HepG2 (cell line): ENCODE data around the gene FGFR4. TPM values are rescaled to one million over a fixed set of nuclear protein-coding genes. Genes with fewer than 3 reads are reported as not detected.

Experiments
- ATAC-seq: fragments of 200-7000 bp; cut with Tn5 transposase; 3 replicates; pipeline ENCODE4 v1.9.1; 2020; ENCODE audit warnings: mild to moderate bottlenecking, moderate library complexity
- BruUV-seq: library from RNA; stranded (reverse); fragments of 400-500 nt; replicated peaks from 2 replicates; lab custom pipeline; 2021; lab: Mats Ljungman, UMichigan
- CTCF ChIA-PET: fragments of 300-600 bp; formaldehyde crosslinking; extraction: SDS; loops from one replicate; lab custom pipeline; 2021; ENCODE audit warnings: low total read pairs, inconsistent platforms, low intra/inter-chr PET ratio; lab: Yijun Ruan, JAX
- POLR2A ChIA-PET: fragments of 350-600 bp; sonication (Branson Sonifier 250); formaldehyde crosslinking; loops from one replicate; lab custom pipeline; 2020; ENCODE audit warnings: antibody characterized with exemption, inconsistent platforms; lab: Yijun Ruan, JAX
- DNase-seq: peaks from one replicate; pipeline ENCODE4 v3.0.0-alpha.2; 2015; ENCODE audit warnings: low spot score
- FAIRE-seq: peaks from 3 replicates; lab custom pipeline; 2011; peaks lifted over from hg19 to GRCh38; lab: Jason Lieb, UNC
- H2AFZ ChIP-seq: one replicate; pipeline ENCODE4 v1.6.1; 2011; ENCODE audit warnings: low read length, inconsistent platforms
- H3K27ac ChIP-seq: fragments of 300-600 bp; 3 replicates; pipeline ENCODE4 v1.8.0; 2011; ENCODE audit warnings: mixed run types, mild to moderate bottlenecking, mixed read lengths, low read length, inconsistent platforms; ENCODE audit not compliant: insufficient read depth; ENCODE audit errors: extremely low read length
- H3K27me3 ChIP-seq, 2 experiments: fragments of 200-600 bp in 1 of 2; 2 replicates in 1 of 2; 3 replicates in 1 of 2; pipeline versions ENCODE4 v1.6.0 to v1.8.0; 2011; ENCODE audit warnings: low read length in 2 of 2, mild to moderate bottlenecking in 2 of 2, moderate library complexity in 2 of 2, inconsistent platforms in 1 of 2; ENCODE audit not compliant: insufficient read depth in 2 of 2, control insufficient read depth in 1 of 2
- H3K36me3 ChIP-seq, 2 experiments: fragments of 200-600 bp in 1 of 2; replicated peaks in 1 of 2; 2 replicates in 1 of 2; 3 replicates in 1 of 2; pipeline versions ENCODE4 v1.5.1 to v1.8.0; 2011; ENCODE audit warnings: low read length in 2 of 2, inconsistent platforms in 1 of 2; ENCODE audit not compliant: insufficient read depth in 2 of 2, control insufficient read depth in 1 of 2
- H3K4me1 ChIP-seq: 2 replicates; pipeline ENCODE4 v1.5.1; 2012; ENCODE audit warnings: low read length, inconsistent platforms; ENCODE audit not compliant: insufficient read depth
- H3K4me2 ChIP-seq: 2 replicates; pipeline ENCODE4 v1.6.0; 2011; ENCODE audit warnings: low read depth, low read length, inconsistent platforms
- H3K4me3 ChIP-seq, 3 experiments: fragments of 200-600 bp in 1 of 3; sonication (generic), shearing (Covaris generic) in 1 of 3; replicated peaks in 1 of 3; 2 replicates each; pipeline ENCODE4 v1.5.1; 2011 to 2016; ENCODE audit warnings: low read length in 3 of 3, inconsistent platforms in 2 of 3, low read depth in 2 of 3, mild to moderate bottlenecking in 2 of 3, control low read depth in 1 of 3, mixed read lengths in 1 of 3; ENCODE audit not compliant: insufficient read depth in 1 of 3
- H3K79me2 ChIP-seq: one replicate; pipeline ENCODE4 v1.6.1; 2011; ENCODE audit warnings: low read length, inconsistent platforms; ENCODE audit not compliant: insufficient read depth
- H3K9ac ChIP-seq: 2 replicates; pipeline ENCODE4 v1.6.0; 2011; ENCODE audit warnings: mild to moderate bottlenecking, low read depth, low read length, inconsistent platforms; ENCODE audit not compliant: insufficient read depth
- H3K9me3 ChIP-seq: 2 replicates; pipeline ENCODE4 v1.5.1; 2012; ENCODE audit warnings: mild to moderate bottlenecking, low read length
- H4K20me1 ChIP-seq: 2 replicates; pipeline ENCODE4 v1.6.0; 2011; ENCODE audit warnings: inconsistent platforms, mild to moderate bottlenecking, low read length, moderate library complexity; ENCODE audit not compliant: insufficient read depth
- ARHGAP35 ChIP-seq: sonication (generic); formaldehyde crosslinking; IDR thresholded peaks from 2 replicates; pipeline ENCODE4 v1.9.0; 2022; ENCODE audit warnings: mild to moderate bottlenecking, inconsistent platforms, moderate library complexity, missing genetic modification reagents, borderline replicate concordance
- MED1 ChIP-seq: sonication (generic); formaldehyde crosslinking; IDR thresholded peaks from 2 replicates; pipeline ENCODE4 v1.4.0; 2020; ENCODE audit warnings: missing genetic modification reagents
- MYC ChIP-seq: sonication (generic); formaldehyde crosslinking; IDR thresholded peaks from 2 replicates; pipeline ENCODE4 v1.9.0; 2021; ENCODE audit warnings: missing genetic modification reagents, borderline replicate concordance
- RBFOX2 ChIP-seq: fragments of 200-400 bp; formaldehyde crosslinking; IDR thresholded peaks from 2 replicates; pipeline ENCODE4 v1.6.1; 2017; ENCODE audit warnings: low read depth, mild to moderate bottlenecking, low read length
- ZBTB38 ChIP-seq: sonication (generic); formaldehyde crosslinking; IDR thresholded peaks from 2 replicates; pipeline ENCODE4 v1.5.1; 2020; ENCODE audit warnings: mild to moderate bottlenecking, missing genetic modification reagents
- ZFP82 ChIP-seq: sonication (generic); formaldehyde crosslinking; IDR thresholded peaks from 2 replicates; pipeline ENCODE4 v1.5.1; 2020; ENCODE audit warnings: mild to moderate bottlenecking, missing genetic modification reagents, borderline replicate concordance
- ZFX ChIP-seq: sonication (generic); formaldehyde crosslinking; IDR thresholded peaks from 2 replicates; pipeline ENCODE4 v1.4.0; 2020; ENCODE audit warnings: mild to moderate bottlenecking, low read depth, missing genetic modification reagents, moderate library complexity
- ZNF263 ChIP-seq: sonication (generic); formaldehyde crosslinking; IDR thresholded peaks from 2 replicates; pipeline ENCODE4 v1.4.0; 2020; ENCODE audit warnings: missing genetic modification reagents
- ZNF430 ChIP-seq: sonication (generic); formaldehyde crosslinking; IDR thresholded peaks from 2 replicates; pipeline ENCODE4 v1.9.0; 2021; ENCODE audit warnings: mild to moderate bottlenecking, missing genetic modification reagents
- ZNF83 ChIP-seq: sonication (generic); formaldehyde crosslinking; IDR thresholded peaks from 2 replicates; pipeline ENCODE4 v1.4.0; 2020; ENCODE audit warnings: missing genetic modification reagents, mild to moderate bottlenecking, borderline replicate concordance
- WGBS: methylation state at CpG from one replicate; pipeline ENCODE4 v1.1.6; 2017; ENCODE audit warnings: low lambda C conversion rate; 5-methylcytosine and 5-hydroxymethylcytosine counted together
- in situ Hi-C: cut with HindIII; loops from 2 replicates; pipeline ENCODE4 v1.10.0; 2017; ENCODE audit warnings: low pct_unique_long_range_greater_than_20kb; ENCODE audit not compliant: extremely low pct_ligation_motif_present
- intact Hi-C: fragments of 100-400 bp; cut with micrococcal nuclease; formaldehyde crosslinking; loops from one replicate; pipeline ENCODE4 v1.10.0; 2022; ENCODE audit not compliant: unreplicated experiment
- polyA plus RNA-seq, 8 experiments: library from polyadenylated mRNA; depleted of rRNA in 3 of 8; stranded (reverse) in 7 of 8; unstranded in 1 of 8; fragments of >200 nt; fragmentation: Illumina TruSeq in 4 of 8; extraction: Trizol in 4 of 8; gene quantifications; 2 replicates each; pipeline versions ENCODE4 v1.2.1 to v1.2.3, GENCODE V29; 2011 to 2016; ENCODE audit warnings: low read depth in 4 of 8, missing spikeins in 1 of 8, mixed read lengths in 1 of 8; ENCODE audit not compliant: insufficient read depth in 1 of 8
- total RNA-seq, 5 experiments: library from RNA; depleted of rRNA; stranded (reverse); fragments of >200 nt; fragmentation: Illumina TruSeq; extraction: Trizol; gene quantifications; 2 replicates each; pipeline ENCODE4 v1.2.3, GENCODE V29; 2016; ENCODE audit warnings: low read depth in 1 of 5
- TF ChIP-seq, protein P1 (sequence below): sonication (generic); formaldehyde crosslinking; IDR thresholded peaks from 2 replicates; pipeline ENCODE4 v1.4.0; 2020; ENCODE audit warnings: missing genetic modification reagents
- TF ChIP-seq, protein P2 (sequence below): sonication (generic); formaldehyde crosslinking; IDR thresholded peaks from 2 replicates; pipeline ENCODE4 v1.4.0; 2020; ENCODE audit warnings: mild to moderate bottlenecking, missing genetic modification reagents
- TF ChIP-seq, protein P3 (sequence below): sonication (generic); formaldehyde crosslinking; IDR thresholded peaks from 2 replicates; pipeline ENCODE4 v1.4.0; 2020; ENCODE audit warnings: missing genetic modification reagents, mild to moderate bottlenecking, borderline replicate concordance

FGFR4 gene
- total and polyA plus RNA-seq, 2 of the 13 experiments (the other 11 are each of a cell fraction or from before 2014, with no cell fraction given): 129 to 219 TPM

DNA sequence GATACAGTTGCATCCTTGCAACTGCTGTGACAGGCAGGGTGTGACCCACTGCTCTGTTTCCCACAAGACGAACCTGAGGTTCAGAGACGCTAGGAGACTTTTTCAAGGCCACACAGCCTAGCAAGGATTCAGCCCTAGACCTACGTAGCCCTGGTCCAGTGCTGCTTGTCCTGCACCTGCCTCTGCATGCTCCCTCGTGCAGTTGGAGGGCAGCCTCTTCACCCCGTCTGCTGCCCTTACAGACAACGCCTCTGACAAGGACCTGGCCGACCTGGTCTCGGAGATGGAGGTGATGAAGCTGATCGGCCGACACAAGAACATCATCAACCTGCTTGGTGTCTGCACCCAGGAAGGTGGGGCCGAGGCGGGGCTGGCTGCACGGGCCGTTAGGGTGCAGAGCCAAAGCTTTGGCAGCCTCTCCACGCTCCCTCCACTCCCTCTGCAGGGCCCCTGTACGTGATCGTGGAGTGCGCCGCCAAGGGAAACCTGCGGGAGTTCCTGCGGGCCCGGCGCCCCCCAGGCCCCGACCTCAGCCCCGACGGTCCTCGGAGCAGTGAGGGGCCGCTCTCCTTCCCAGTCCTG lies 8.5 kb downstream of the FGFR4 start (continued):
- TF ChIP-seq, protein P1, sequence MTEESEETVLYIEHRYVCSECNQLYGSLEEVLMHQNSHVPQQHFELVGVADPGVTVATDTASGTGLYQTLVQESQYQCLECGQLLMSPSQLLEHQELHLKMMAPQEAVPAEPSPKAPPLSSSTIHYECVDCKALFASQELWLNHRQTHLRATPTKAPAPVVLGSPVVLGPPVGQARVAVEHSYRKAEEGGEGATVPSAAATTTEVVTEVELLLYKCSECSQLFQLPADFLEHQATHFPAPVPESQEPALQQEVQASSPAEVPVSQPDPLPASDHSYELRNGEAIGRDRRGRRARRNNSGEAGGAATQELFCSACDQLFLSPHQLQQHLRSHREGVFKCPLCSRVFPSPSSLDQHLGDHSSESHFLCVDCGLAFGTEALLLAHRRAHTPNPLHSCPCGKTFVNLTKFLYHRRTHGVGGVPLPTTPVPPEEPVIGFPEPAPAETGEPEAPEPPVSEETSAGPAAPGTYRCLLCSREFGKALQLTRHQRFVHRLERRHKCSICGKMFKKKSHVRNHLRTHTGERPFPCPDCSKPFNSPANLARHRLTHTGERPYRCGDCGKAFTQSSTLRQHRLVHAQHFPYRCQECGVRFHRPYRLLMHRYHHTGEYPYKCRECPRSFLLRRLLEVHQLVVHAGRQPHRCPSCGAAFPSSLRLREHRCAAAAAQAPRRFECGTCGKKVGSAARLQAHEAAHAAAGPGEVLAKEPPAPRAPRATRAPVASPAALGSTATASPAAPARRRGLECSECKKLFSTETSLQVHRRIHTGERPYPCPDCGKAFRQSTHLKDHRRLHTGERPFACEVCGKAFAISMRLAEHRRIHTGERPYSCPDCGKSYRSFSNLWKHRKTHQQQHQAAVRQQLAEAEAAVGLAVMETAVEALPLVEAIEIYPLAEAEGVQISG (CRISPR knock-in tag): no peak

DNA sequence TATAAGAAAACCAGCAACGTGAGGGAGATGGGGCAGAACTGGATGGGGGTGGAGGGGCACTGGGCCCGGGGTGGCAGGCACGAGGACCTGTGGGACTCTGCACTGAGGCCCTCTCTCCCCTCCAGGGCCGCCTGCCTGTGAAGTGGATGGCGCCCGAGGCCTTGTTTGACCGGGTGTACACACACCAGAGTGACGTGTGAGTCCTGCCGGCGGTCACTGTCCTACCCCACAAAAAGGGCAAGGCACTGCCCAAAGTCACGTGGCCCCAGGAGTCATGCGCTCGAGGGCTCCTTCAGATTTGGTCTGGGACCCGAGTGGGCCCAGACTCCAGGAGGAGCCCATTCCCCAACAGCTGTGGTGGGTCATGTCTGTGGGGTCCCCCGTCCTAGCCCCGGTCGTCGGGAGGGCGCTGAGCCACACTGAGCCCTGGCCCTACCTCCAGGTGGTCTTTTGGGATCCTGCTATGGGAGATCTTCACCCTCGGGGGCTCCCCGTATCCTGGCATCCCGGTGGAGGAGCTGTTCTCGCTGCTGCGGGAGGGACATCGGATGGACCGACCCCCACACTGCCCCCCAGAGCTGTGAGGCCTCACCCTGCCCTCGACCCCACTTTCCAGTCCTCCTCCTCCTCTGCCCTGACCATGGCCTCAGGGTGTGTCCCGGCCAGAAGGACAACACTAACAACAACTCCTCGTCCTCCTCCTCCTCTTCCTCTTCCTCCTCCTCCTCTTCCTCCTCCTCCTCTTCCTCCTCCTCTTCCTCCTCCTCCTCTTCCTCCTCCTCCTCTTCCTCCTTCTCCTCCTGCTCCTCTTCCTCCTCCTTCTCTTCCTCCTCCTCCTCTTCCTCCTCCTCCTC lies 9.7 kb downstream of the FGFR4 start:
- Histone ChIP-seq H3K9ac (no peak overlapping the region), H3K36me3 (peaks cover 21 to 41% of the 10 kb centered on the region in 2 experiments), H3K4me1 (peaks cover 100% of the 10 kb centered on the region), H3K4me3 (no peak overlapping the region), H2AFZ (no peak overlapping the region), H3K4me2 (no peak overlapping the region), H3K79me2 (peaks cover 6% of the 10 kb centered on the region), H3K9me3 (no peaks in the 10 kb centered on the region), H4K20me1 (peaks cover 5% of the 10 kb centered on the region), H3K27ac (peak overlapping the region; percentile 67), H3K27me3 (no peaks in the 10 kb centered on the region)
- CTCF ChIA-PET: no interaction called here
- FAIRE-seq: no peak
- DNase-seq: no peak
- POLR2A ChIA-PET: interaction anchor here (0.7 to 6.0 kb wide), 2 partner anchors 9 kb away, joined by 4 to 231 read pairs; partner anchors contain the start of gene FGFR4
- in situ Hi-C loops (no loop called here), intact Hi-C loops (no loop called here)
- peak; percentile 2 for ATAC-seq
- no TSS peak for BruUV-seq
- 74% methylated on average over 5 of the region's 29 CpGs for WGBS
- TF ChIP-seq MED1 (CRISPR knock-in tag) (no peak), ZFP82 (CRISPR knock-in tag) (no peak), ZNF430 (no peak), ZNF263 (CRISPR knock-in tag) (peak; percentile 64; the same call in 1 of the 2 replicates), RBFOX2 (peak; percentile 60), ZNF83 (CRISPR knock-in tag) (no peak), ARHGAP35 (CRISPR knock-in tag) (no peak), ZFX (CRISPR knock-in tag) (peak; percentile 24; the same call in 1 of the 2 replicates), MYC (CRISPR knock-in tag) (0 out of 2 replicates have a peak, but pooled peaks have one; percentile 0), ZBTB38 (CRISPR knock-in tag) (peak; percentile 47; the same call in 1 of the 2 replicates)
- TF ChIP-seq, protein P2, sequence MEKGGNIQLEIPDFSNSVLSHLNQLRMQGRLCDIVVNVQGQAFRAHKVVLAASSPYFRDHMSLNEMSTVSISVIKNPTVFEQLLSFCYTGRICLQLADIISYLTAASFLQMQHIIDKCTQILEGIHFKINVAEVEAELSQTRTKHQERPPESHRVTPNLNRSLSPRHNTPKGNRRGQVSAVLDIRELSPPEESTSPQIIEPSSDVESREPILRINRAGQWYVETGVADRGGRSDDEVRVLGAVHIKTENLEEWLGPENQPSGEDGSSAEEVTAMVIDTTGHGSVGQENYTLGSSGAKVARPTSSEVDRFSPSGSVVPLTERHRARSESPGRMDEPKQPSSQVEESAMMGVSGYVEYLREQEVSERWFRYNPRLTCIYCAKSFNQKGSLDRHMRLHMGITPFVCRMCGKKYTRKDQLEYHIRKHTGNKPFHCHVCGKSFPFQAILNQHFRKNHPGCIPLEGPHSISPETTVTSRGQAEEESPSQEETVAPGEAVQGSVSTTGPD: no peak
- TF ChIP-seq, protein P3, sequence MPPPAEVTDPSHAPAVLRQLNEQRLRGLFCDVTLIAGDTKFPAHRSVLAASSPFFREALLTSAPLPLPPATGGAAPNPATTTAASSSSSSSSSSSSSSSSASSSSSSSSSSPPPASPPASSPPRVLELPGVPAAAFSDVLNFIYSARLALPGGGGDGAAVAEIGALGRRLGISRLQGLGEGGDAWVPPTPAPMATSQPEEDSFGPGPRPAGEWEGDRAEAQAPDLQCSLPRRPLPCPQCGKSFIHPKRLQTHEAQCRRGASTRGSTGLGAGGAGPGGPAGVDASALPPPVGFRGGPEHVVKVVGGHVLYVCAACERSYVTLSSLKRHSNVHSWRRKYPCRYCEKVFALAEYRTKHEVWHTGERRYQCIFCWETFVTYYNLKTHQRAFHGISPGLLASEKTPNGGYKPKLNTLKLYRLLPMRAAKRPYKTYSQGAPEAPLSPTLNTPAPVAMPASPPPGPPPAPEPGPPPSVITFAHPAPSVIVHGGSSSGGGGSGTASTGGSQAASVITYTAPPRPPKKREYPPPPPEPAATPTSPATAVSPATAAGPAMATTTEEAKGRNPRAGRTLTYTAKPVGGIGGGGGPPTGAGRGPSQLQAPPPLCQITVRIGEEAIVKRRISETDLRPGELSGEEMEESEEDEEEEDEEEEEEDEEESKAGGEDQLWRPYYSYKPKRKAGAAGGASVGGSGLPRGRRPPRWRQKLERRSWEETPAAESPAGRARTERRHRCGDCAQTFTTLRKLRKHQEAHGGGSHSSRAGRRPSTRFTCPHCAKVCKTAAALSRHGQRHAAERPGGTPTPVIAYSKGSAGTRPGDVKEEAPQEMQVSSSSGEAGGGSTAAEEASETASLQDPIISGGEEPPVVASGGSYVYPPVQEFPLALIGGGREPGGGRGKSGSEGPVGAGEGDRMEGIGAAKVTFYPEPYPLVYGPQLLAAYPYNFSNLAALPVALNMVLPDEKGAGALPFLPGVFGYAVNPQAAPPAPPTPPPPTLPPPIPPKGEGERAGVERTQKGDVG (CRISPR knock-in tag): no peak
